ENCODE results near the gene BCL2. TPM values are rescaled to one million over a fixed set of nuclear protein-coding genes. Genes with fewer than 3 reads are reported as not detected.

BCL2 gene
- total and polyA plus RNA-seq, 5 donors = 2.7 to 7.7 (median 4.0) TPM

- WGBS = 69% methylated on average over 7 of the region's 7 CpGs
- DNase-seq (no peak), ATAC-seq (peak in 1 of 2 donors; percentile 40)
- intact Hi-C loops (cut with DNase I) = no loop called here
- peaks cover 6% of the 10 kb centered on the region for H3K4me1 ChIP-seq (ENCODE audit: control insufficient read depth, insufficient read depth, low read length)
- no peaks in the 10 kb centered on the region for H3K27me3 ChIP-seq (ENCODE audit: control insufficient read depth, insufficient read depth)
- no peak overlapping the region for H3K27ac ChIP-seq (ENCODE audit: low read length)
- no peak overlapping the region for H3K4me3 ChIP-seq (ENCODE audit: low read length)
- no peaks in the 10 kb centered on the region for H3K9me3 ChIP-seq (ENCODE audit: control insufficient read depth, low read length)
These were observed 12.6 kb downstream of the BCL2 start for GRCh38 chr18:63306819-63307550.

GRCh38 chr18:63306249-63306648, 13.3 kb downstream of the BCL2 start:
- 71% methylated on average over 6 of the region's 6 CpGs for WGBS
- DNase-seq (no peak), ATAC-seq (no peak)
- Histone ChIP-seq H3K27me3 (ENCODE audit: control insufficient read depth, insufficient read depth) (no peaks in the 10 kb centered on the region), H3K27ac (ENCODE audit: low read length) (no peak overlapping the region), H3K9me3 (ENCODE audit: control insufficient read depth, low read length) (no peaks in the 10 kb centered on the region), H3K4me1 (ENCODE audit: control insufficient read depth, insufficient read depth, low read length) (peaks cover 6% of the 10 kb centered on the region), H3K4me3 (ENCODE audit: low read length) (no peak overlapping the region)
- intact Hi-C loops (cut with DNase I) = no loop called here

- H3K4me1 ChIP-seq (ENCODE audit: control insufficient read depth, insufficient read depth, low read length) = peaks cover 4% of the 10 kb centered on the region
- no peak overlapping the region for H3K27ac ChIP-seq (ENCODE audit: low read length)
These were observed 16.0 kb downstream of the BCL2 start for GRCh38 chr18:63303547-63303946.

GRCh38 chr18:63302636-63303405, 16.7 kb downstream of the BCL2 start:
- intact Hi-C loops (cut with DNase I) = no loop called here

More at GRCh38 chr18:63303547-63303946, 16.0 kb downstream of the BCL2 start:
- no peak overlapping the region for H3K4me3 ChIP-seq (ENCODE audit: low read length)
- intact Hi-C loops (cut with DNase I) = no loop called here
- DNase-seq (no peak), ATAC-seq (no peak)
- 73% methylated on average over 3 of the region's 3 CpGs for WGBS
- no peaks in the 10 kb centered on the region for H3K27me3 ChIP-seq (ENCODE audit: control insufficient read depth, insufficient read depth)
- no peaks in the 10 kb centered on the region for H3K9me3 ChIP-seq (ENCODE audit: control insufficient read depth, low read length)

DNA sequence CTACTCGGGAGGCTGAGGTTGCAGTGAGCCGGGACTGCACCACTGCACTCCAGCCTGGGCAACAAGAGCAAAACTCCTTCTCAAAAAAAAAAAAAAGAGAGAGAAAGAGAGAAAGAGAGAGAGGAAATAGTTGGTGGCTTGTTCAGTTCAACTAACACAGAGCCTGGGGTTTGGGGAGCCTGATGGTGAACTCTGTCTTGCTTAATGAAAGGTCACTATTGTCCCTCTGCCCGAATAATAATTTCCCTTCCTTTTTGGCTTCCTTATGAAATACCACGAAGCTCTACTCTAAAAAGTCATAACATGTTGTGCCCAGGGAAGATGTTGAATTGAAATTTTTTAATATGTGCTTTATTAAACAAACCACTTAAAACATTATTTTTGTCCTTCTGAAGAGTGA, 17.3 kb downstream of the BCL2 start:
- H3K27me3 ChIP-seq (ENCODE audit: control insufficient read depth, insufficient read depth) = no peaks in the 10 kb centered on the region
- H3K4me3 ChIP-seq (ENCODE audit: low read length) = no peak overlapping the region
- peak; percentile 28 to 37 for ATAC-seq
- intact Hi-C loops (cut with DNase I) = no loop called here
- peaks cover 4% of the 10 kb centered on the region for H3K4me1 ChIP-seq (ENCODE audit: control insufficient read depth, insufficient read depth, low read length)
- no peaks in the 10 kb centered on the region for H3K9me3 ChIP-seq (ENCODE audit: control insufficient read depth, low read length)
- DNase-seq = no peak
- WGBS = 55% methylated on average over 4 of the region's 4 CpGs
- H3K27ac ChIP-seq (ENCODE audit: low read length) = no peak overlapping the region

More at GRCh38 chr18:63302636-63303405, 16.7 kb downstream of the BCL2 start:
- Histone ChIP-seq H3K27ac (ENCODE audit: low read length) (no peak overlapping the region), H3K9me3 (ENCODE audit: control insufficient read depth, low read length) (no peaks in the 10 kb centered on the region), H3K4me3 (ENCODE audit: low read length) (no peak overlapping the region), H3K27me3 (ENCODE audit: control insufficient read depth, insufficient read depth) (no peaks in the 10 kb centered on the region), H3K4me1 (ENCODE audit: control insufficient read depth, insufficient read depth, low read length) (peaks cover 4% of the 10 kb centered on the region)
- DNase-seq (no peak), ATAC-seq (no peak)
- WGBS = 63% methylated on average over 5 of the region's 5 CpGs

DNA sequence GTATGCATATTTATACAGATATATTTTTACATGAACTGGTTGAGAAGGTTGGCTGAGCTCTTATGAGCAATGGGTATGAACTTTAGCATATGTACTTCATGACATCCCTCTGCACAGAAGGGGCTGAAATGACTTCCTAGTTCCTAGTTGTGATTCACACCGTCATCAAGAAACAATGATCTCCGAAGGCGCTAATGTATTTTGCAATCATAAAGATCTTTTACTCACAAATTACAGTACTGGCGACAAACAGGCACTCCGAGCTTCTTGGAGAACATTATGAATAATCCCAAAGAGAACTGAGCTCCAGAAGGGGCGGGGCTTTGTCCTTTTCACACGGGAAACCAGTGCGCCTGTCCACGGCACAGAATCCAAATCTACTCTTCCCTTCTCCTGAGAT, 18.1 kb downstream of the BCL2 start:
- Histone ChIP-seq H3K27me3 (ENCODE audit: control insufficient read depth, insufficient read depth) (no peaks in the 10 kb centered on the region), H3K9me3 (ENCODE audit: control insufficient read depth, low read length) (no peaks in the 10 kb centered on the region), H3K4me1 (ENCODE audit: control insufficient read depth, insufficient read depth, low read length) (peaks cover 4% of the 10 kb centered on the region), H3K4me3 (ENCODE audit: low read length) (no peak overlapping the region), H3K27ac (ENCODE audit: low read length) (no peak overlapping the region)
- peak; percentile 37 to 63 (median 58) for DNase-seq
- intact Hi-C loops (cut with DNase I) = no loop called here
- ATAC-seq = peak in 1 of 2 donors; percentile 49
- 70% methylated on average over 9 of the region's 9 CpGs for whole genome bisulfite sequencing

- WGBS = 74% methylated on average over 5 of the region's 5 CpGs
- H3K27ac ChIP-seq (ENCODE audit: low read length) = no peak overlapping the region
- H3K27me3 ChIP-seq (ENCODE audit: control insufficient read depth, insufficient read depth) = no peaks in the 10 kb centered on the region
- no peak overlapping the region for H3K4me3 ChIP-seq (ENCODE audit: low read length)
- H3K4me1 ChIP-seq (ENCODE audit: control insufficient read depth, insufficient read depth, low read length) = no peaks in the 10 kb centered on the region
- no peaks in the 10 kb centered on the region for H3K9me3 ChIP-seq (ENCODE audit: control insufficient read depth, low read length)
- intact Hi-C loops (cut with DNase I) = no loop called here
- DNase-seq (no peak), ATAC-seq (no peak)
These were observed 19.5 kb downstream of the BCL2 start for GRCh38 chr18:63299837-63300745.

DNA sequence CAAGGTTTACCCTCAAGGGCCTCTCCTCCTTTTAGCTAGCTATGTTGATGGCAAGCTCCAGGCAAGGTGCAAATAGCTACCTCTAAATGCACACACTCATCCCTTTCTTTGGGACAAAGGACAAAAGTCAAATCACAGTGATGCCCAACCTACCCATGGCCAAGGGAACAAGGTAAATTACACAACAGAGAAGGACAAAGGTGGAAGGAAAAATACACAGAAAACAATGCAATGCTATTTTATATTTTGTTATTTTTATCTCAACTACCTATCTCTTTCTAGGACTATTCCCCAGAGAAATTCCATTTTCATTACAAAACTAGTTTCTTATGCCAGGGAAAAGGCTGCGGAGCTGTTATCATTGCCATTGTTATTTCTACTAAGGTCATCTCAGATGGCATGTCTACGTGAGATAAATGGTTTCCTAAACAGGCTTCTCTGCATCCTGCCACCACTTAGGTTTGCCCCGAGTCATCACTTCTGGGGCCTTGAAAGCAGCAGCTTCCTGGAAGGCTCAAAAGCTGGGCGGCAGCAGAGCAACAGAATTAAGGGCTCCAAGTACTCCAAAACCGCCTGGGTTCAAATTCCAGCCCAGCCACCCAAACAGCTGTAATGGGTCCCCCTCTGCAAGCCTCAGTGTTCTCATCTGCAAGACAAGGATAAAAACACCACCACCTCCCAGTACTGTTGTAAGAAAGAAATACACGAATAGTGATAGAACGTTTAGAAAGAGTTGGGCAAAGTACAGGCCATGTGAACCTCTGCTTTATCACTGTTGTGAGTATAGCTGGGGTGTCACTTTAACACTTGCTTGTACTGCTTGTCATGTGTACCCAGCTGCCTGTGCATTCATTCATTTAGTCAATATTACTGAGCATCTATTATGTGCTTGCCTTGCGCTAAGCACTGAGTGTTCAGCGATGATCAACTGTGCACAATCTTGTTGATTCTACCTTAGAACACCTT, 20.9 kb downstream of the BCL2 start:
- Histone ChIP-seq H3K27ac (ENCODE audit: low read length) (no peak overlapping the region), H3K9me3 (ENCODE audit: control insufficient read depth, low read length) (no peaks in the 10 kb centered on the region), H3K4me1 (ENCODE audit: control insufficient read depth, insufficient read depth, low read length) (no peaks in the 10 kb centered on the region), H3K4me3 (ENCODE audit: low read length) (no peak overlapping the region), H3K27me3 (ENCODE audit: control insufficient read depth, insufficient read depth) (no peaks in the 10 kb centered on the region)
- 71% methylated on average over 9 of the region's 9 CpGs for WGBS
- intact Hi-C loops (cut with DNase I) = no loop called here
- no peak for DNase-seq
- peak in 1 of 2 donors; percentile 36 for ATAC-seq

DNA sequence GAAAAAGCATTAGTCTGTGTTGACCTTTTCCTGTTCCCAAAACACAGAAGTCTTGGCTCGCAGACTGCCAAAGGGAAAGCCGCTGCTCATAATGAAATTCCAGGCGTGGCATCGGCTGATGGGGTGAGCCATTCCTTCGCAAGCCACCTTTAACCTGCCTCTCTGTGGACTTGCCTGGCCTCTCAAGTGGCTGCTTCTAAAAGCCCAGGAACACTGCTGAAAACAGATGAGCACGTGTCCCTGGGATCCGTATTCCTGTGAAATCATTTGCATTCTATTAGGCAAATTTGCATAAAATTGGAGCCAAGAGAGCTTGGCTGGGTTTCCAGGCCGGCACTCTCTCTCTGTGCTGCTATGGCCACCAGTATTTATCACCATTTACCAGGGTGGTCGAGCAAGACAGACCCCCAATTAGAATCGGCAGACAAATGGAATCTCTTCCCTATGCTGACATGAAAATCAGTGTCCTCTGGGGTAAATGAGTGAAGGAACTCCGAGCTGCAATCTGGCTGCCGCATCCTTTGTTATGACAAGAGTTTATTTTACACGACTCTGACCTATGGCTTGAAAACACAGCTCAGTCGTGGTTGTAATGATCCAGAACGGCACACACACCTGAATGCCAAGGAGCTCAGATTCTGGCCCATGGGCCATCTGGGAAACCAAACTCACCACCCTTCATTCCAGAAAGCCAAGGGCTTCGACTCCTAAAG, 21.7 kb downstream of the BCL2 start:
- Histone ChIP-seq H3K4me3 (ENCODE audit: low read length) (no peak overlapping the region), H3K4me1 (ENCODE audit: control insufficient read depth, insufficient read depth, low read length) (no peaks in the 10 kb centered on the region), H3K9me3 (ENCODE audit: control insufficient read depth, low read length) (no peaks in the 10 kb centered on the region), H3K27ac (ENCODE audit: low read length) (no peak overlapping the region), H3K27me3 (ENCODE audit: control insufficient read depth, insufficient read depth) (no peaks in the 10 kb centered on the region)
- intact Hi-C loops (cut with DNase I) = no loop called here
- 59% methylated on average over 16 of the region's 16 CpGs for WGBS
- no peak for ATAC-seq
- peak in 2 of 3 donors; percentile 16 to 36 for DNase-seq

Data from right cardiac atrium (tissue), 5 donors.